DMS79 (cell line): ENCODE results near the gene NUP50.

ENCODE experiments used
- DNase-seq: peaks from one replicate; lab custom pipeline; 2025; lab: John Stamatoyannopoulos, UW

NUP50 gene

GRCh38 chr22:45208993-45209838, 45.5 kb downstream of the NUP50 start:
- DNase-seq, result no peak

DNA sequence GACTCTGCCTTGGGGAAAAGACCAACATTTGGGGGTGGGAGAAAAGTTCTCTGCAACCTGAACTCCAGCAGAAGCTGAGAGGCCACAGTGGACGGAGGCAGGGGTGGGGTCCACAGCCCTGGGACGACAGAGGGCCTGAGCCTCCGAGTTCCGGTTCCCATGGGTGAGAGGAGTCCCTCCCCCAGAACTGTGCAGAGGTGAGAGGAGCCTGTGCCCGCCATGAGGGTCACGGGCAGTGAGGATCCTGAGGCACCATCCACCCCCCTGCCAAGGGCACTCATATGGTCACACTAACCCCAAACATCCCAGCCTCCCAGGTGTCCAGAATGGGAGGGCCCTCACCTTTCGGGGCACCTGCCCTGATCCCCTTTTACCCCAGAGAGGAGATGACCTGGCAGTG, 46.4 kb downstream of the NUP50 start:
- DNase-seq, result no peak

GRCh38 chr22:45210577-45210976, 46.9 kb downstream of the NUP50 start:
- DNase-seq, result no peak

GRCh38 chr22:45210991-45211390, 47.3 kb downstream of the NUP50 start:
- DNase-seq, result no peak

GRCh38 chr22:45211435-45211834, 47.7 kb downstream of the NUP50 start:
- DNase-seq, result no peak

DNA sequence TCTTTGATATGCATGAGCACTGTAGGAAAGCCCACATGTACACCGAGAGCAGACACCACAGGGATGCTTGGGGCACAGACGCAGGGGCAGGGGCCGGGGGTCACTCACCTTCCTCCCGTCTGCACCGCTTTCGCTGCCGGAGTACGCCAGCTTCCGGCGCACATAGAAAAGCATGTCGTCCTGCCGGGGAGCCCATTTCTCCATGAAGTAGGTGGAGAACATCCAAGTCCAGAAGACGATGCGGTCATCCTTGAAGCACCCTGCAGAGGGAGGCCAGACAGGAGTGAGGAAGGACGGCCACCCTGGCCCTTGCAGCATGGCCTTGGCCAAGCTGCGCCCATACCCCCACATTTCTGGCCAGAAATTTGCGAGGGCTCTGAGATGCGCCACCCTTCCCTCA, 48.1 kb downstream of the NUP50 start:
- no peak for DNase-seq

DNA sequence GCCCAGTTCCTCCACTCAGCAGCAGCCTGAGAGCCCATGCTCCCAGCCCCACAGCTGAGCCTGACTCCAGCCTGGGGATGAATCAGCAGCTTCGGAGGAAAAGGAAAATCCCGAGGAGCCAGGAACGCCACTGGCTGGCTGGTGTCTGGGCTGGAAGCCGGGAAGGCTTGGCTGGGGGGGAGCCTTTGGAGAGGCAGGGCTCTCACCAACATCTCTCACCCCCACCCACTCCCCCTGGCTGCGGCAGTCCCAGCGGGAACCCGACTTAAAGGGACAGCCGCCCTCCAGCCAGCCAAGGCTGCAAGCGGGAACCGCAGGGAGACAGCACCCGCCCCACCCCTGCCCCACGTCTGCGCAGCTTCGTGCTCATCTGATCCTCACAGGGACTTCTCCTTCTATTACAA, 48.6 kb downstream of the NUP50 start:
- DNase-seq, result no peak

DNA sequence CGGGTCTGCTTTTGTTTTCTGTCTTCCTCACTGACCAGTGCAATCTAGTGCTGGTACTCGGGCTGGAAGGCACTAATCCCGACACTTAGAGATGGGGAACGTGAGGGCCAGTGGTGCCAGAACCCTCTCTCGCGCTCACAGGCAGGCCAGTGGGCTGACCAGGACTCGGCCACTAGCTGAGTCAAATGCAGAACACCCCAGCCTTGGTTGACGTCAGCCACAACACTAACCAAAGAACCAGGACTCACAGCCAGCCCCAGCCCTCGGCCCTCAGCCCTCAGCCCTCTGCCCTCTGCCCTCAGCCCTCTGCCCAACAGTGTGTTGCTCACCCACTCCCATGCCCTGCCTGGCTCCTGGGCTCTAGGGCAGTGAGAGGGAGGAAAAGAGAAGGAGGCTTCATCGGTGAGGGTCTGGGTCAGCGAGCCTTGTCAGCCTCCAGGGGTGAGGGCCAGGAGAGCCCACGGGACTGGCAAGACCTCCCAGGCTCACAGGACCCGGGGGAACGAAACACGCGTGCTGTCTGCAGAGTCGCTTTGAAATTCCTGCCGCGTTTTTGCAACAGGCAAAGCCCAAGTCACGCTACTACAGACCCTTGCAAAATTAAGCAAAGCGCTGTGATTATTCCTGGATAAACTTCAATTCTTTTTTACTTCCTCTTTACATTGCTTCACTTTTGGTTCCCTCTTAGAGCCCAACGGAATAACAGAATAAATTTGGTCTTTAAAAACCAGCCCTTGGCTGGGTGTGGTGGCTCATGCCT, 49.4 kb downstream of the NUP50 start:
- no peak for DNase-seq

- no peak for DNase-seq
Observed at GRCh38 chr22:45216133-45217003, 52.6 kb downstream of the NUP50 start.

- no peak for DNase-seq
Observed at GRCh38 chr22:45217345-45217744, 53.6 kb downstream of the NUP50 start.

DNA sequence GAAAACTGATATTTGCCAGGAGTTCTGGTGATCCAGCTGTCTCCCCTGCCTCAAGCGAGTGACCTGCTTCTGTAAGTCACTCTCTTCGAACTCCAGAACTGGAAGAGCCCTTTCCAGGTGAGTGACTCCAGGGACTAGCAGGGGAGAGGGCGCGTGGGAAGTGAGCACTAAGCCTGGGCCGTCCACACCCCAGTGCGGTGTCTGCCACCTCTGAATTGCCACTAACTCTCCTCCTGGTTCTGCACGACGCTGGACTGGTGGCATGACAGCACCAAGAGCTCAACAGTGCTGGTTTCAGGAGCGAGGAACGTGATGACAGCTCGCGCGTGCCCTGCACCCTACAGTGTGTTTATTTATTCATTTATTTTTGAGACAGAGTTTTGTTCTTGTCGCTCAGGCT, 54.1 kb downstream of the NUP50 start:
- no peak for DNase-seq

- no peak for DNase-seq
Observed at GRCh38 chr22:45218976-45219375, 55.3 kb downstream of the NUP50 start.

DNA sequence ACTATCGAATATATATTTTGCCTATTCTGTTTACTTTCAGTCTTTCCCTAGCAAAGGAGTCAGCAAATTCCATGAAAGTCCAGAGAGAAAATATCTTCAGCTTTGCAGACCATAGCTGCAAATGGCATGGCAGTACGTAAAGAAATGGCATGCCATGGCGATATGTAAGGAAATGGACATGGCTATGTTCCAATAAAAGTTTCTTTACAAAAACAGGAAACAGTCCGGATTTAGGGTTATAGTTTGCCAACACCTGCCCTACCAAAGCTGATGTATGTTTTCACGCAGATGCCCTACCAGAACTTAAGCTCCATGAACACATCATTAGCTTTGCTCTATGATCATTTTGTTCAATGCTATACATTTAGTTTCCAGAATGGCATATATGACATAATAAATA, 57.5 kb downstream of the NUP50 start:
- no peak for DNase-seq

GRCh38 chr22:45223304-45224117, 59.8 kb downstream of the NUP50 start:
- no peak for DNase-seq

GRCh38 chr22:45224331-45224730, 60.6 kb downstream of the NUP50 start:
- no peak for DNase-seq

DNA sequence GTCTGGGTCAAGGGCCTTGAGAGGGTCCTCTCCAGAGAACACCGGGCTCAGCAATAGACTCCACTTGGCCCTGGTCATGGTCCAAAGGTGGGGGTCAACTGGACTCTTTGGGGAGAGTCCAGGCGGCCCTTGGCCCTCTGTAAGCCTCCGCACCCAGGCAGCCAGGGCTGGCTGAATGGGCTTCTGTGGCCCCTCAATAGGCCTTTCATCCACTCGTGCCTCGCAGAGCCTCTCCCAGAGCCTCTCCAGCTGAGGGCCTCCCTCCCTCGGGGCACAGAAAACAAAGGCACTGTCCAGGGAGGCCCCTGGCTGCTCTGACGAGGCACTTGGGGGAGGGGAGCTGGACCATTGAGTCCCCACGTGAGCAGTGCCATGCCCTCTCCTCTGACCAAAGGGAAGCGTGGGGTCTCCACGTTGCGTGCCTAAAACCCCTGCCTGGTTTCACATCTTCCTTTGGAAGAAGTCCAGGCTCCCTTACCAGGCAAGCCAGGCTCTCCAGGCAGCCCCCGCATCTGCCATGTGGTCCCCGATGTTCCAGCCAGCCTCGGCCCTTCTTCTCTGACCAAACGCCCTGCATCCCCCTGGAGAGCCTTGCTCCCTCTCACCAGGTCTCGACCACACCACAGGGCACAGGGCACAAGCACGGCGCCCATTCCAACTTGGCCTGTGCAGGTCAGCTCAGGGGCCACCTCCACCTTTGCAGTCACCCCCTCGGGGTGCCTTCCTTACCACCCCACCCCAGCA, 61.4 kb downstream of the NUP50 start:
- no peak for DNase-seq

GRCh38 chr22:45225732-45226502, 62.2 kb downstream of the NUP50 start:
- no peak for DNase-seq

GRCh38 chr22:45226503-45227186, 62.9 kb downstream of the NUP50 start:
- DNase-seq, result no peak

DNA sequence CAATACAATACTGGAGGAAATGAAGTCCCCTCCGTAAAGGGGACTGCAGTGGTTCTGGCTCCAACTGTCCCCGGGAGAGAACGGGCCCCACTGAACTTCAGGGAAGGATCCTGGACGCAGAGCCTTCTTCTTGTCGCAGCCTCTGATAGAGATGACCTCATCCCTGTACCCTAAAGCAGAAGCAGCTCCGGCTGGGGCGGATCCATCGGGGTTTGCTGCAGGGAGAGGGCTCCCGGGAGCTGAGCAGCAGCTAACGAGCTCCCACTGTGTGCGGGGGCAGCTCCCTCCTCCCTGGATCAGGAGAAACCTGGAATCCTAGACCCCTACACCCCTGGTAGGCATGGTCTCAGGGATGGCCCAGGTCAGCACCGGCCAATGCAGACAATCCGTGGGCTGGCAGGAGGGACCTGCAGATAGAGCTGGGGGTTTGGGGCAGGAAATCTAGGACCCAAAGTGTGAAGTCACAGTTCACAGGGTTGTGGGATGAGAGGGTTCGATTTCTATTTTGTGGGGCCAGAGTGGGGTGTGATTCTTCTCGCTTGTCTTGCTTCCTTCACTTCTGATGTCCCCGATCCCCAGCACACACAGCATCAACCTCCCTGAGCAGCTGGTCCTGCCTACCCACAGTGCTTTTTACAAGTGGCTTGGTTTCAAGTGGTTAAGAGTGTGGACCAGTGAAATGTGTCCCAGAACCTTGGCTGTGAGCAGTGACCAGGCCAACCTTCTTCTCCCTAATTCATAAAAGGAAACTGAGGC, 64.1 kb downstream of the NUP50 start:
- no peak for DNase-seq
